ENCODE measurements around the gene APCDD1L. TPM values are rescaled to one million over a fixed set of nuclear protein-coding genes. Genes with fewer than 3 reads are reported as not detected.
"Not testable (repeated sequence)": the region's sequence is repeated elsewhere in the genome, so short reads cannot be mapped to it uniquely, and the experiment has no call there.

APCDD1L gene
- total RNA-seq, 4 donors from 2014 or later = 0.21 to 0.30 TPM; not detected in 2

DNA sequence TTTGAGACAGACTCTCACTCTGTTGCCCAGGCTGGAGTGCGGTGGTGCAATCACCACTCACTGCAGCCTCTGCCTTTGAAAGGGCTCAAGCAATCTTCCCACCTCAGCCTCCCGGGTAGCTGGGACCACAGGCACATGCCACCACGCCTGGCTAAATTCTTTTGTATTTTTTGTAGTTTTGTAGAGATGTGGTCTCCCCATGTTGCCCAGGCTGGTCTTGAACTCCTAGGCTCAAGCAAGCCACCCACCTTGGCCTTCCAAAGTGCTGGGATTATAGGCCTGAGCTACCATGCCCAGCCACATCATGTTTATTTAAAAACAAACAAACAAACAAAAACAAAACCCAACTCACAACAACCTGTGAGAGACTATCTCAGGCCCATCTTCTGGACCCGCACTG lies 29.7 kb upstream of the APCDD1L start:
- no peak for TF ChIP-seq POLR2A (IDR thresholded peaks at IDR 0.05)
- no peak for TF ChIP-seq EP300 (IDR thresholded peaks at IDR 0.05)
- no peak for TF ChIP-seq CTCF (IDR thresholded peaks at IDR 0.05)
- Histone ChIP-seq H3K27ac (no peak overlapping the region), H3K4me3 (no peak overlapping the region), H3K9me3 (no peaks in the 10 kb centered on the region), H3K36me3 (no peaks in the 10 kb centered on the region), H3K27me3 (no peaks in the 10 kb centered on the region), H3K4me1 (no peaks in the 10 kb centered on the region)
- WGBS, 2 donors = 90 to 94% methylated on average over 4 of the region's 4 CpGs
- DNase-seq (ENCODE audit: low spot score in 2 of 2) = no peak

DNA sequence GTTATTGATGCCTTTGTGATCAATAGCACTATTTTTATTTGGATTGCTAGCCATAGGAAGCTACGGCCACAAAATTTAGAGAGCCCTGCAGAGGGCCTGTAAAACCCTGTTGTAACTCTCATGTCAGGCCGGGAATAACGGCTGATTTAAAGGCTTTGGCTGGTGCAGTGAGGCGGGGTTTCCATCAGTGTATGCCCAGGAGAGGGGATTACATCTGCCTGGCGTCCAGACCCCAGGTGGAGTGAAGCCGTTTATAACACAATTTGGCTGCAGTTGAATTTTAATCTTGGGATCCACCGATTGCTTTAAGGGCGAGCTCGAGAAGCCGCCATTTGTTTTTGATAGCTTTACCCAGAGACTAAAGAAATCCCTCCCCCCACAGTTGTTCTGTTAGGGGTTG lies 29.1 kb upstream of the APCDD1L start:
- TF ChIP-seq CTCF (IDR thresholded peaks at IDR 0.05) = no peak
- no peak for TF ChIP-seq EP300 (IDR thresholded peaks at IDR 0.05)
- TF ChIP-seq POLR2A (IDR thresholded peaks at IDR 0.05) = no peak
- Histone ChIP-seq H3K27ac (no peak overlapping the region), H3K9me3 (no peaks in the 10 kb centered on the region), H3K27me3 (no peaks in the 10 kb centered on the region), H3K4me1 (no peaks in the 10 kb centered on the region), H3K36me3 (no peaks in the 10 kb centered on the region), H3K4me3 (no peak overlapping the region)
- DNase-seq (ENCODE audit: low spot score in 2 of 2) = no peak
- 64 to 74% methylated on average over 10 of the region's 10 CpGs for WGBS, 2 donors

DNA sequence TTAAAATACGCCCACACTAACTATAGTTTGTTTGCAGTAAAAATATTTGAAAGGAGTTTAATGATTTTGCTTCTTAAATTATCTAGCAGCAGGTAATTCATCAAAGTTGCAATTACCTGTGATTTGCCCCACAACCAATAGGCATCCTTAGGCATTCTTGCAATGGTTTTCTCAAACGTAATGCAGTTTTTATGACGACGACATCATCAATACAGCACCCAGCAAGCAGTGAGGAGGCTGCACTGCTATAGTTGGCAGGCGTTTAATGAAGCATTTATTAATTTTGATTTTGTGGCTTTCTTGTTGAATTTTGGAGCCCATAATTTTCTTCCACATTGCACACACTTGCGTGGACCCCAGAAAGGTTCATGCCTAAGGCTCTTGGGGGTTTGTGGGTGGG lies 28.1 kb upstream of the APCDD1L start:
- Histone ChIP-seq H3K9me3 (peaks cover 0 to 6% (median 0%) of the 10 kb centered on the region in 4 donors), H3K27ac (no peak overlapping the region), H3K36me3 (no peaks in the 10 kb centered on the region), H3K27me3 (no peaks in the 10 kb centered on the region), H3K4me1 (no peaks in the 10 kb centered on the region), H3K4me3 (no peak overlapping the region)
- no peak for DNase-seq (ENCODE audit: low spot score in 2 of 2)
- WGBS, 2 donors = 67 to 73% methylated on average over 6 of the region's 6 CpGs
- TF ChIP-seq POLR2A (IDR thresholded peaks at IDR 0.05) (no peak), EP300 (IDR thresholded peaks at IDR 0.05) (no peak)

DNA sequence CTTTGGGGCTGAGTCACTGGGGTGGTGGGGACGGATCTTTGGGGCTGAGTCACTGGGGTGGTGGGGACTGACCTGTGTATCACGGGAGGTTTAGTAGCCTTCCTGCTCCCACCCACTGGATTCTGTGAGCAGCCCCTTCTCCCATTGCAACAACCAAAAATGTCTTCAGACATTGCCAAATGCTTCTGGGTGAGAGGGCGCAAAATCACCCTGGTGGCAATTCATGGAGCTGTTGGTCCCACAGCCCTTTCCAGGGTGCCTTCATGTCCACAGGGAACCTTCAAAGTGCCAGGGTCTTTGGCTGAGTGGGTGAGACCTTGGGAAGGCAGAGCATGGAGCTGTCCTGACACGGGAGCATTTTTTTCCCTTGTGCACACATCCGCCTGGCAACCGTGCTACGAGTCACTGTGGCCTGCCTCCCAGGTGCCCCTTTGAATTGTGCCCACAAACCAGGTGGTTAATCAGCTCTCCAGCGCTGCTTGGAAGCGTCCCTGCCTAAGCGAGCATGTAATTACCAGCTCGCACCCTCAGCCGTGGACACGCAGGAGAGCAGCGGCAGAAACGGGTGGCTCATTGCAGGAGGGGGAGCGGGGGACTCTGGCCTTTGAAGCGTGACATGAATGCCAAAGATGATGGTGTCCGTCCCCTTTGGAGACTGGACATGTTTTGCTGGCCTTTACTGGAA lies 27.4 kb upstream of the APCDD1L start:
- WGBS, 2 donors = 76 to 77% methylated on average over 17 to 18 of the region's 18 CpGs
- H3K36me3 ChIP-seq = no peaks in the 10 kb centered on the region
- no peak overlapping the region for H3K4me3 ChIP-seq
- no peak overlapping the region for H3K27ac ChIP-seq
- no peaks in the 10 kb centered on the region for H3K27me3 ChIP-seq
- no peaks in the 10 kb centered on the region for H3K4me1 ChIP-seq
- TF ChIP-seq POLR2A (IDR thresholded peaks at IDR 0.05) (no peak), EP300 (IDR thresholded peaks at IDR 0.05) (no peak), CTCF (IDR thresholded peaks at IDR 0.05) (no peak)
- DNase-seq (ENCODE audit: low spot score in 2 of 2) = no peak
- H3K9me3 ChIP-seq = peaks cover 0 to 13% (median 0%) of the 10 kb centered on the region in 4 donors

DNA sequence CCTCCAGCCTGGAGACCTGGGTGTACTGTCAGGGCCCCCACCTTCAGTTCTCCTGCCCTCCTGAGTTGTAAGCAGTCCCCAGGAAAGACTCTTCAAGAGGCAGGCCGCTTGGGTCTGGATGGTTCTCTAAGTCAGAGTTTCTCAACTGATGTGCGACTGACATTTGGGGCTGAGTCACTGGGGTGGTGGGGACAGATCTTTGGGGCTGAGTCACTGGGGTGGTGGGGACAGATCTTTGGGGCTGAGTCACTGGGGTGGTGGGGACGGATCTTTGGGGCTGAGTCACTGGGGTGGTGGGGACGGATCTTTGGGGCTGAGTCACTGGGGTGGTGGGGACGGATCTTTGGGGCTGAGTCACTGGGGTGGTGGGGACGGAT lies 26.8 kb upstream of the APCDD1L start:
- H3K27me3 ChIP-seq; H3K4me1 ChIP-seq; H3K36me3 ChIP-seq; H3K27ac ChIP-seq; H3K4me3 ChIP-seq; DNase-seq (ENCODE audit: low spot score in 2 of 2): not testable (repeated sequence)
- WGBS, 2 donors = 52 to 92% methylated on average over 3 to 4 of the region's 6 CpGs
- peaks cover 0 to 19% (median 0%) of the 10 kb centered on the region in 4 donors for H3K9me3 ChIP-seq

GRCh38 chr20:58538752-58539151 lies 23.6 kb upstream of the APCDD1L start:
- peaks cover 0 to 26% (median 0%) of the 10 kb centered on the region in 4 donors for H3K9me3 ChIP-seq
- WGBS, 2 donors = 83 to 94% methylated on average over 2 of the region's 2 CpGs
- DNase-seq (ENCODE audit: low spot score in 2 of 2) = no peak
- no peaks in the 10 kb centered on the region for H3K27me3 ChIP-seq
- no peaks in the 10 kb centered on the region for H3K36me3 ChIP-seq
- no peak for TF ChIP-seq EP300 (IDR thresholded peaks at IDR 0.05)
- no peak for TF ChIP-seq POLR2A (IDR thresholded peaks at IDR 0.05)
- no peak for TF ChIP-seq CTCF (IDR thresholded peaks at IDR 0.05)
- no peak overlapping the region for H3K27ac ChIP-seq
- H3K4me3 ChIP-seq = no peak overlapping the region
- no peaks in the 10 kb centered on the region for H3K4me1 ChIP-seq
